ENCODE measurements around the gene INAFM1. TPM values are rescaled to one million over a fixed set of nuclear protein-coding genes. Genes with fewer than 3 reads are reported as not detected.

Gene INAFM1
- total RNA-seq, 1 experiment from 2014 or later: 13.5 TPM

DNA sequence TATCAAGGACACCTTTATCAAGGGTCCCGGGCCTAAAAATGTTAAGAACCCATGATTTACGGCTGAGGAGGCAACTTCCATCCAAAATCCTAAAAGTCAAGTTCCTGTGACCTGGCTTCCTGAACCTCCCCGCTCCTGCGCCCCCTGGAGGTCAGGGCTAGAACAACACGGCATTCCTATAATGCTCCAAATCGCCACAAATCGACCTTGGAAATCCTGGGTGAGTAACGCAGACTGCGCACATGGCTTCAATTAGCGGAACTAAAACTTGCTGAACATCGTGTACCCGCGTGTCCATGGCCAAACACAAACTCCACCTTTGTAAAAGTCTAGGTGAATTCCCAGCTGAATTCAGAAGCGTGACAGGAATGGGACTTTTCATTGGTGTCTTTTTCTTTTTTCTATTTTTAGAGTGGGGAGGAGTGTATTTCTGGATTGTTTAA is 30.6 kb downstream of the INAFM1 start:
- H3K27ac ChIP-seq: no peak overlapping the region
- intact Hi-C loops (cut with micrococcal nuclease; ENCODE audit: unreplicated experiment): loop anchor here (5.0 kb wide), 1 partner anchor 42 kb away; the partner anchor contains the start of gene DHX34

DNA sequence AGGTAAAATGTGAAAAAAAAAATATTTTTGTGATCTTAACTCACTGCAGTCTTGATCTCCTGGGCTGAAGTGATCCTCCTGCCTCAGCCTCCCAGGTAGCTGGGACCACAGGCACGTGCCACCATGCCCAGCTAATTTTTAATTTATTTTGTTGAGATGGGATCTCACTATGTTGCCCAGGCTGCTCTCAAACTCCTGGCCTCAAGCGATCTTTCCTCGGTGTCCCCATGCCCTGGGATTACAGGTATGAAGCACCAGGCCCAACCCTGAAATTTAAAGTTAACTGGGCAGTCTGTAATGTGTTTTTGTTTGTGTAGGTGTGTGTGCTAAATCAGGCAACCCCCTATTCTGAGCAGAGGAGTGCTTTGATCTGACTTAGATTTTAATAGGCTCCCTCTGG is 31.6 kb downstream of the INAFM1 start:
- no peak overlapping the region for H3K4me3 ChIP-seq
- POLR2A ChIA-PET (ENCODE audit: unreplicated experiment): no interaction called here
- no peak for TF ChIP-seq EZH2 (IDR thresholded peaks at IDR 0.05; ENCODE audit: low read depth)
- TF ChIP-seq, protein P1, sequence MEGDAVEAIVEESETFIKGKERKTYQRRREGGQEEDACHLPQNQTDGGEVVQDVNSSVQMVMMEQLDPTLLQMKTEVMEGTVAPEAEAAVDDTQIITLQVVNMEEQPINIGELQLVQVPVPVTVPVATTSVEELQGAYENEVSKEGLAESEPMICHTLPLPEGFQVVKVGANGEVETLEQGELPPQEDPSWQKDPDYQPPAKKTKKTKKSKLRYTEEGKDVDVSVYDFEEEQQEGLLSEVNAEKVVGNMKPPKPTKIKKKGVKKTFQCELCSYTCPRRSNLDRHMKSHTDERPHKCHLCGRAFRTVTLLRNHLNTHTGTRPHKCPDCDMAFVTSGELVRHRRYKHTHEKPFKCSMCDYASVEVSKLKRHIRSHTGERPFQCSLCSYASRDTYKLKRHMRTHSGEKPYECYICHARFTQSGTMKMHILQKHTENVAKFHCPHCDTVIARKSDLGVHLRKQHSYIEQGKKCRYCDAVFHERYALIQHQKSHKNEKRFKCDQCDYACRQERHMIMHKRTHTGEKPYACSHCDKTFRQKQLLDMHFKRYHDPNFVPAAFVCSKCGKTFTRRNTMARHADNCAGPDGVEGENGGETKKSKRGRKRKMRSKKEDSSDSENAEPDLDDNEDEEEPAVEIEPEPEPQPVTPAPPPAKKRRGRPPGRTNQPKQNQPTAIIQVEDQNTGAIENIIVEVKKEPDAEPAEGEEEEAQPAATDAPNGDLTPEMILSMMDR (conservative IDR thresholded peaks at IDR 0.05): no peak
- peaks cover 13% of the 10 kb centered on the region; the same call in 1 of the 2 replicates for H3F3A ChIP-seq (ENCODE audit: insufficient read depth, low read depth)
- intact Hi-C loops (cut with micrococcal nuclease; ENCODE audit: unreplicated experiment): loop anchor here (5.0 kb wide), 1 partner anchor 41 kb away; the partner anchor contains the start of gene DHX34
- DNase-seq: no peak
- no peaks in the 10 kb centered on the region for H3K27me3 ChIP-seq (ENCODE audit: insufficient read depth, low read depth)
- no TSS peak for BruUV-seq (replicated peaks)
- H2AFZ ChIP-seq: no peak overlapping the region
- no peaks in the 10 kb centered on the region for H3K9me2 ChIP-seq (ENCODE audit: insufficient read depth)
- H3K36me3 ChIP-seq (ENCODE audit: low read depth): no peaks in the 10 kb centered on the region
- no peak overlapping the region for H3K27ac ChIP-seq
- H3K4me2 ChIP-seq: no peak overlapping the region
- H3K9me3 ChIP-seq (ENCODE audit: insufficient read depth, low read depth): no peaks in the 10 kb centered on the region
- CTCF ChIA-PET: interaction anchor here (0.7 kb wide), 1 partner anchor 122 kb away, joined by 12 read pairs; no protein-coding TSS in a partner anchor
- H4K20me1 ChIP-seq (ENCODE audit: insufficient read depth): no peaks in the 10 kb centered on the region
- peaks cover 25% of the 10 kb centered on the region for H3K4me1 ChIP-seq (replicated peaks; ENCODE audit: insufficient read depth)
- H3K79me2 ChIP-seq (ENCODE audit: low read depth): no peaks in the 10 kb centered on the region

More for the DNA sequence above, 30.6 kb downstream of the INAFM1 start:
- Histone ChIP-seq H3K4me3 (peak overlapping the region; percentile 7; the same call in 1 of the 2 replicates), H3K9me2 (ENCODE audit: insufficient read depth) (no peaks in the 10 kb centered on the region), H3K4me1 (replicated peaks; ENCODE audit: insufficient read depth) (peaks cover 15% of the 10 kb centered on the region), H3K79me2 (ENCODE audit: low read depth) (no peaks in the 10 kb centered on the region), H3K27me3 (ENCODE audit: insufficient read depth, low read depth) (no peaks in the 10 kb centered on the region), H3K9me3 (ENCODE audit: insufficient read depth, low read depth) (no peaks in the 10 kb centered on the region), H3F3A (ENCODE audit: insufficient read depth, low read depth) (peaks cover 6% of the 10 kb centered on the region; the same call in 1 of the 2 replicates), H3K4me2 (peak overlapping the region; percentile 57), H3K36me3 (ENCODE audit: low read depth) (no peaks in the 10 kb centered on the region), H2AFZ (no peak overlapping the region), H4K20me1 (ENCODE audit: insufficient read depth) (no peaks in the 10 kb centered on the region)
- ChIA-PET POLR2A (ENCODE audit: unreplicated experiment) (no interaction called here), CTCF (interaction anchor here (0.7 kb wide), 1 partner anchor 123 kb away, joined by 12 read pairs; no protein-coding TSS in a partner anchor)
- TF ChIP-seq, protein P1 (conservative IDR thresholded peaks at IDR 0.05): peak; percentile 99
- TF ChIP-seq EZH2 (IDR thresholded peaks at IDR 0.05; ENCODE audit: low read depth): no peak
- peak; percentile 64 to 65 for DNase-seq
- BruUV-seq (replicated peaks): no TSS peak

DNA sequence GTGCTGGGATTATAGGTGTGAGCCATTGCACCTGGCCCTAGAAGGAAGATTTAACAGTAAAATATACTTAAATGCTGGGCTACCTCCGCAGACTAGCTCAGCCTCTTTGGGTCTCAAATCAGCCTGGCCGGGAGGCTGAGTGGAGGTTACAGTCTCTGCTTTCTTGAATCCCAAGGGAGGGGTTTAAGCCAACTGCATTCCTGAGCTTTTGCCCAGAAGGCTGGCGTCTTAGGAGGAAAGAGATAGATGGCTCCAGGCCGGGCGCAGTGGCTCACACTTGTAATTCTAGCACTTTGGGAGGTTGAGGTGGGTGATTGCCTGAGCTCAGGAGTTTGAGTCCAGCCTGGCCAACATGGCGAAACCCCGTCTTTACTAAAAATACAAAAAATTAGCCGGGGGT is 34.4 kb downstream of the INAFM1 start:
- Histone ChIP-seq H3K9me2 (ENCODE audit: insufficient read depth) (no peaks in the 10 kb centered on the region), H3K27ac (no peak overlapping the region), H3K4me2 (peak overlapping the region; percentile 20; the same call in 1 of the 2 replicates), H3K27me3 (ENCODE audit: insufficient read depth, low read depth) (no peaks in the 10 kb centered on the region), H2AFZ (no peak overlapping the region), H3F3A (ENCODE audit: insufficient read depth, low read depth) (peaks cover 31% of the 10 kb centered on the region; the same call in 1 of the 2 replicates), H3K79me2 (ENCODE audit: low read depth) (no peaks in the 10 kb centered on the region), H3K4me3 (no peak overlapping the region), H4K20me1 (ENCODE audit: insufficient read depth) (no peaks in the 10 kb centered on the region), H3K9me3 (ENCODE audit: insufficient read depth, low read depth) (no peaks in the 10 kb centered on the region), H3K36me3 (ENCODE audit: low read depth) (no peaks in the 10 kb centered on the region), H3K4me1 (replicated peaks; ENCODE audit: insufficient read depth) (peaks cover 33% of the 10 kb centered on the region)
- no TSS peak for BruUV-seq (replicated peaks)
- DNase-seq: no peak
- CTCF ChIA-PET: interaction anchor here (0.6 to 0.7 kb wide), 2 partner anchors 16 to 125 kb away, joined by 4 to 14 read pairs; no protein-coding TSS in a partner anchor
- no peak for TF ChIP-seq EZH2 (IDR thresholded peaks at IDR 0.05; ENCODE audit: low read depth)
- TF ChIP-seq, protein P1 (conservative IDR thresholded peaks at IDR 0.05): no peak
- POLR2A ChIA-PET (ENCODE audit: unreplicated experiment): no interaction called here
- intact Hi-C loops (cut with micrococcal nuclease; ENCODE audit: unreplicated experiment): loop anchor here (5.0 kb wide), 1 partner anchor 38 kb away; the partner anchor contains the start of gene DHX34
